Large intestine (tissue), 12 donors: ENCODE results near the gene PLEKHM3. TPM values are rescaled to one million over a fixed set of nuclear protein-coding genes. Genes with fewer than 3 reads are reported as not detected.

Experiments
- DNase-seq, 2 donors: peaks; one replicate each; pipeline versions ENCODE4 v3.0.0 to v3.0.0-alpha.2; 2013
- H3K27ac ChIP-seq: one replicate; pipeline ENCODE4 v1.5.1; 2013; ENCODE audit warnings: low read length
- H3K27me3 ChIP-seq: 2 replicates; pipeline ENCODE4 v1.6.1; 2013; ENCODE audit warnings: low read length; ENCODE audit not compliant: control insufficient read depth, insufficient read depth
- H3K36me3 ChIP-seq: 2 replicates; pipeline ENCODE4 v1.6.1; 2013; ENCODE audit warnings: low read length; ENCODE audit not compliant: control insufficient read depth, insufficient read depth
- H3K4me1 ChIP-seq: one replicate; pipeline ENCODE4 v1.6.1; 2013; ENCODE audit warnings: low read length; ENCODE audit not compliant: control insufficient read depth, insufficient read depth
- H3K4me3 ChIP-seq: one replicate; pipeline ENCODE4 v1.5.1; 2013; ENCODE audit warnings: low read length
- H3K9me3 ChIP-seq: one replicate; pipeline ENCODE4 v1.6.1; 2013; ENCODE audit warnings: mild to moderate bottlenecking, low read depth, low read length, moderate library complexity; ENCODE audit not compliant: control insufficient read depth
- WGBS: methylation state at CpG from one replicate; pipeline ENCODE4 v1.1.5; 2013; ENCODE audit warnings: low lambda C conversion rate; ENCODE audit not compliant: insufficient coverage; 5-methylcytosine and 5-hydroxymethylcytosine counted together
- long read RNA-seq, 11 donors: transcript quantifications; one replicate each; lab custom pipeline, GENCODE V29; 2026
- polyA plus RNA-seq: library from polyadenylated mRNA; unstranded; fragments of 120-200 nt; gene quantifications from one replicate; pipeline ENCODE4 v1.2.1, GENCODE V29; 2013

The PLEKHM3 gene, protein sequence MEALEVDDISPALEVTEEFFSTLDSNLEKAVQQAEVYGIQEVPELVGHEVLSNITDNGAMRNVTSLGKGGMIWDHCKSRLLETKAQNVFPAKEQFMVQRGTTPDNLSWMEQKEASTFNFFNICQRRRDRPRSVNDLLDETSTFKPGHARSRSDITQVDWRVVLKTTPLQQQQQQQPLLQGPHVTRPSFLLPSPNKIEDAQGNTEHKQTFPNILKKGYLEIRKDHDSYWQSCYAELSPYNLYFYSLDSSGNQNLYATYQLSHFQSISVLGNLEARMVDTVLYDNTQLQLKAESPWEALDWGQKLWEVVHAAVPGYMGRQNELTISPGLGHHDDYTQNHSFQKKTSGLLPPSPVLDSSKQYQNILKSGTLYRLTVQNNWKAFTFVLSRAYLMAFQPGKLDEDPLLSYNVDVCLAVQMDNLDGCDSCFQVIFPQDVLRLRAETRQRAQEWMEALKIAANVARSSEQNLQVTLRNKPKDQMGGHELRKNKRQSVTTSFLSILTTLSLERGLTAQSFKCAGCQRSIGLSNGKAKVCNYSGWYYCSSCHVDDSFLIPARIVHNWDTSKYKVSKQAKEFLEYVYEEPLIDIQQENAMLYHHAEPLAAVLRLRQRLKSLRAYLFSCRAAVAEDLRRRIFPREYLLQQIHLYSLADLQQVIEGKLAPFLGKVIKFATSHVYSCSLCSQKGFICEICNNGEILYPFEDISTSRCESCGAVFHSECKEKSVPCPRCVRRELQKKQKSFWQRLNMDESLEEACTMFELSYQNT
- polyA plus RNA-seq: 11.3 TPM
- long read RNA-seq, donor 1: 0 reads
- long read RNA-seq, donor 2: 0 reads
- long read RNA-seq, donor 3: 0 reads
- long read RNA-seq, donor 4: 0 reads
- long read RNA-seq, donor 5: 0 reads
- long read RNA-seq, donor 6: 0 reads
- long read RNA-seq, donor 7: 0 reads
- long read RNA-seq, donor 8, full-length matches to known transcripts: 1 of 1 reads
- long read RNA-seq, donor 8, partial matches to known transcripts: 0 of 1 reads
- long read RNA-seq, donor 8, other reads (novel, unspliced or antisense): 0 of 1 reads
- long read RNA-seq, donor 9, full-length matches to known transcripts: 1 of 1 reads
- long read RNA-seq, donor 9, partial matches to known transcripts: 0 of 1 reads
- long read RNA-seq, donor 9, other reads (novel, unspliced or antisense): 0 of 1 reads
- long read RNA-seq, donor 10: 0 reads
- long read RNA-seq, donor 11, full-length matches to known transcripts: 1 of 1 reads
- long read RNA-seq, donor 11, partial matches to known transcripts: 0 of 1 reads
- long read RNA-seq, donor 11, other reads (novel, unspliced or antisense): 0 of 1 reads

DNA sequence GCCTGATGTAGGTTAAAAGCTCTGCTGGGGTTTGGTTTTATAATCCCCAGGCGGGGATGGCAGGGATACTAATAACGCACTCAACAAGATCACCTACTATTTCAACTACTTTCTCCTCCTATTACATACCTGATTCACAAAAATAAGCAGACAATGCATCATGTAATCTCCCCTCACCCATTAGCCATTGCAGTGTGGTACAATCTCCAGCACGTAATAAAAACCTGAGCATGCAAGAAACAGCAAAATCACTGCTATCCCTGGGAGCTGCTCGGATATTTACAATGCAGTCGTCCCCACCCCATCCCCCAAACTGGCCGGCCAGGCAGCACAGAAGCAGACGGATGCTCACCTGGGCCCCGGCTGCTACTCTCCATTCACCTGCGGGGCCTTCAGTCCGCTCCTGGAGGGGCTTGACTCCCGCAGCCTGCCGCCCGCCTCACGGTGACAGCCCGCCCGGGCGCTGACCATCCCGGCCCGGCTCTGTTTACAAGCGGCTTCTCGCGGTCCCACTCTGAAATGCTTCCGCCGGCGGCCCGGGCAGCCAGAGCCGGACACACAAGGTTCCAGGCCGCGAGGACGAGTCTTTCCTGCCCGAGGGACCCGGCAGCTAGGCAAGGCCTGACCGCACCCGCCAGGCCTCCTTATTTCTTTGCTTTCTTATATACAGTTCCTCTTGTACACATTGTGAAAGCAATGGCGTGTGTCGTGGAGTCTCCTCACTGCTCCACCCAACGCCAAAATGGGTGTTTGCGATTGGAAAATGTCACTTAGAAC is at the start of gene PLEKHM3:
PLEKHM3 (minus strand) TSS at position 491 of the 777 bp plus-strand sequence. CDS start 23,888 bp downstream, outside the sequence.
- Histone ChIP-seq H3K4me3 (peak within 1 kb of the TSS; percentile 81), H3K9me3 (peaks cover 3% of the 10 kb centered on the region), H3K27ac (peak within 1 kb of the TSS; percentile 80), H3K27me3 (no peaks in the 10 kb centered on the region), H3K4me1 (peaks cover 5% of the 10 kb centered on the region), H3K36me3 (no peaks in the 10 kb centered on the region)
- DNase-seq: peak; percentile 70 to 90
- no CpG with 5 or more reads among the region's 38 CpGs for WGBS

DNA sequence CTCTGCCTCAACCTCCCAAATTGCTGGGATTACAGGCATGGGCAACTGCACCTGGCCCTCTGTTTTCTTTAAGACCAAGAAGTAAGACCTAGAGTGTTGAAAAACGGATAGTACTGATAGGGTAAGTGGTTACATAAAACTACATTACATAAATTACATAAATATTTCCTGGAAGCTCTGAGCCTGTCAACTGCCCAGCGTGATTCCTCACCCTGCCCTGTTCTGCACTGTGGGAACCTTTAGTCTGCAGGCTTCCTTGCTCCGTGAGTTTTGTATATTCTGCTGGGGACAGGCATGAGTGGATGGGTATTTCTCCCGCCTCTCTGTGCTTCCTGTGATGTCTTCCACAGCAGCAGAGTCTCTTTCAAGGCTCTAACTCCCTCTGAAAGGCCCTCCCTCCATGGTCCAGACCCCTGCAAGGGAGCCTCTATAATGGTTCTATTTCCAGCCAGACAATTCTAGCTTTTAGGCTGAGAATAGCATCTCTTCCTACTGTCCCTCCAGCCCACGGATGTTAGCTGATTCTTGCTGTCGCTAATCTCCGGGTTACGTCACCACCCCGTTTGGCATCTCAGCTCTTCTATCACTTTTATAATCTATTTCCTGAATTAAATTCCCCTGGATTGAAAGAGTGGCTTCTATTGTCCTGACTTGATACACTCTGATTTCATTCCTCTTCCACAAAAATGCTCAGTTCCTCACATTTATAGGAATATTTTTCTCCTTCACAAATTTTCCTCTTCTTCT is 49.5 kb upstream of the PLEKHM3 start:
- no peak overlapping the region for H3K27ac ChIP-seq
- H3K9me3 ChIP-seq: no peaks in the 10 kb centered on the region
- WGBS: 85% methylated on average over 3 of the region's 9 CpGs
- DNase-seq: no peak
- H3K4me3 ChIP-seq: no peak overlapping the region
- H3K4me1 ChIP-seq: no peaks in the 10 kb centered on the region
- H3K27me3 ChIP-seq: no peaks in the 10 kb centered on the region
- H3K36me3 ChIP-seq: no peaks in the 10 kb centered on the region

DNA sequence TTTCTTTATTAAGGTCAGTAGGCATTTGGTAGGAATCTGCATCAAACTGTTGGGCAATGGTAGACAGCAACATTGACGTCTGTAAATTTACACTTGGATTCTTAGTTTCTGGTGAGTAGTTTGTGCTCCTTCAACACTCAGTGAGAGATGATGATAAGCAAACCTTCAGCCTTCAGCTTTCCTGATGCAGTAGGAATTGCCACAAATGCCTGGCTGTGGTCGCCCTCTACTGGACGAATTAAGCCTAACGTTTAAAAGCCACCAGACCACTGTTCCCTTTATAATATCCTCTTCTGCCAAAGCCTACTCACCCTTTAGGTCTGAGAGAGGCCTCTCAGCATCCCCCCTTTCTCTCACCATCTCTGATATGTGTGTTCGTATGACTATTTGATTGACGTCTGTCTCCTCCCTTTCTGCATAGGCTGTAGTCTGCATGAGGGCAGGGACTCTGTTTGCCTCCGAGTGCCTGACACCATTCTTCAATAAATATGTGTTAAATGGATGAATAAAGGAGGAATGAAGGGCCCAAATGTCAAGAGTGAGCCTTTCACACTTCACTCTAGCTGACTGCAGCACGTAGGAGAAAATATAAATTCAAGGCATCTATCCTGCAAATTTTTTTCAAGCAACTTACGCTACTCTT is 47.0 kb upstream of the PLEKHM3 start:
- WGBS: 39% methylated on average over 3 of the region's 9 CpGs
- Histone ChIP-seq H3K4me1 (no peaks in the 10 kb centered on the region), H3K27ac (no peak overlapping the region), H3K4me3 (no peak overlapping the region), H3K27me3 (no peaks in the 10 kb centered on the region), H3K36me3 (no peaks in the 10 kb centered on the region), H3K9me3 (no peaks in the 10 kb centered on the region)
- peak; percentile 49 to 55 for DNase-seq

DNA sequence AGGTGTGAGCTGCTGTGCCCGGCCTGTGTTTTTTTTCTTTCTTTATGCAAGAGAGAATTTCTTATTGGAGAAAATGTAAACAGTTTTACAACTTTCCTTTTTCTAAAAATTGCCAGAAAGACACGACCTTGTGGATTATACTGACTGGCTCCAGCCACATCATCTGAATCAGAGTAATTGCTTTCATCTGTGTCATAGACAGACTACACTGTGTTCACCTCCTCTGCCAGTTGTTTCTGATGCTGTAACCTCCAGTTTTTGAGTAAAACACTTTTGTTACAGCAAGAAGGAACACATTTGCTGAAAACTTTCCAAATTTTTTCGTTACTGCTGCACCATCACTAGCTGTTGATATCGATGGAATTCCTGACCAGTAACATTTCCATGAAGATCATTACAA is 43.9 kb upstream of the PLEKHM3 start:
- WGBS: 50% methylated on average over 2 of the region's 4 CpGs
- Histone ChIP-seq H3K27me3 (no peaks in the 10 kb centered on the region), H3K36me3 (no peaks in the 10 kb centered on the region), H3K9me3 (no peaks in the 10 kb centered on the region), H3K4me1 (no peaks in the 10 kb centered on the region), H3K4me3 (no peak overlapping the region), H3K27ac (no peak overlapping the region)
- no peak for DNase-seq

DNA sequence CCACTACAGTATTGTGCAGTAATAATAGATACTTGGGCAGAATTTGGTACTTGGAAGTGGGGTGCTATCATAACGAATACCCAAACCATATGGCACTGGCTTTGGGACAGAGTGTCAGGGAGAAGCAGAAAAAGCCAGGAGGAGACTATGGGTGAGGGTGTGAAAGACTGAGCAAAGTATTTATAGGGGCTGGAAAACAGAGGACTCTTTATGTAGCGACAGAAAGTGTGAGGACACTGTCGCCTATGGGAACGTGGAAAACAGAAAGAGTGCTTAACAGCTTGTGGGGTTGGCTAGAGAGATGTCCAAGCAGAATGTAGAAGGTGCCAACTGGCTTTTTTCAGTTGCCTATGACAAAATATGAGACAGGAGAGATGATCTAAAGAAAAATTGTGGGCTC is 40.7 kb upstream of the PLEKHM3 start:
- H3K4me3 ChIP-seq: no peak overlapping the region
- no peak for DNase-seq
- H3K27ac ChIP-seq: no peak overlapping the region
- 100% methylated on average over 1 of the region's 4 CpGs for WGBS
- H3K36me3 ChIP-seq: no peaks in the 10 kb centered on the region
- peaks cover 3% of the 10 kb centered on the region for H3K27me3 ChIP-seq
- H3K9me3 ChIP-seq: no peaks in the 10 kb centered on the region
- H3K4me1 ChIP-seq: no peaks in the 10 kb centered on the region

DNA sequence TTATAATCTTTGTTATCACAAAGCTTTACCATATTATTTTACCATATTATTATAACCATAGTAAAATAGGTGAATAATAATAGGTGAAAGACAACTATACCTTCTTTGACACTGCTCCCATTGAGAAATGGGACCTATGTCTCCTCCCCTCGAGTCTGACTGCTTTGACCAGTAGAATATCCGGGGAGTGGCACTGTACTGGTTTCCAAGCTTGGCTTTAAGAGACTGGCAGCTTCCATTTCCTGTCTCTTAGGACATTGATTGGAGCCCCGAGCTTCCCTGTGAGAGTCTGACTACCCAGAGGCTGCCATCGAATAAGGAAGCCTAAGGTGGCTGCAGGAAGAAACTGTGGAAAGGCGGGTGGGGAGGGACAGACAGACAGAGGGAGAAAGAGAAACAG is 40.1 kb upstream of the PLEKHM3 start:
- H3K9me3 ChIP-seq: no peaks in the 10 kb centered on the region

DNA sequence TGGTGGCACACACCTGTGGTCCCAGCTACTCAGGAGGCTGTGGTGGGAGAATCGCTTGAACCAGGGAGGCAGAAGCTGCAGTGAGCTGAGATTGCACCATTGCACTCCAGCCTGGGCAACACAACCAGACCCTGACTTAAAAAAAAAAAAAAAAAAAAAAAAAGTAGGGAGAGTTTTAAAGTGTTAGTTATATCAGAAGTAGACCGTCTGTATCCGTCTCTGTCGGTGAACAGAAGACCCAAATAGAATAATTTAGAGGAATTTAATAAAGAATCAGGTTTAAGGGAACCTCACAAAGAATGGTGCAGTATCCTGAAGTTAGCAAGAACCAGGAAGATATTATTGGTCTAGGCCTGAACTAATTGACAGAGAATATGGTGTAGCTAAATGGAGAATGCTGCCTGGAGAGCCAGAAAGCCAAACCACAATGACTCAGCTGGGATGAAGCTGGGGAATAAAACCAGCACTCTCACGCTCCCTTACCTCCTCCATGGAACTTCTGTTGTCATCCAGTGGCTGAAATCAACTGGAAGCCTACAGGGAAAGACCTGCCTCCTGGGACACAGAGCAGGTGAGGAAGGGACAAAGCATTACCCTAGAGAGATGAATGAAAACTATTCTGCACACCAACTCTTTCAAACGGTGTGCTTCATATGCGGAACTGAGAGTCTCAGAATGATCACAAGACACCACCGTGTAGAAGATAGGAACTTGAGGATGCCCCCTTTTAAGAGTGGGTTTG is 39.1 kb upstream of the PLEKHM3 start:
- H3K4me3 ChIP-seq: no peak overlapping the region
- no peak overlapping the region for H3K27ac ChIP-seq
- no peaks in the 10 kb centered on the region for H3K4me1 ChIP-seq
- DNase-seq: no peak
- 100% methylated on average over 3 of the region's 8 CpGs for WGBS
- H3K36me3 ChIP-seq: no peaks in the 10 kb centered on the region
- H3K9me3 ChIP-seq: no peaks in the 10 kb centered on the region
- peaks cover 3% of the 10 kb centered on the region for H3K27me3 ChIP-seq

More for the DNA sequence above, 40.1 kb upstream of the PLEKHM3 start:
- Histone ChIP-seq H3K4me1 (no peaks in the 10 kb centered on the region), H3K4me3 (no peak overlapping the region), H3K36me3 (no peaks in the 10 kb centered on the region), H3K27me3 (peaks cover 3% of the 10 kb centered on the region), H3K27ac (no peak overlapping the region)
- no CpG with 5 or more reads among the region's 5 CpGs for WGBS
- DNase-seq: no peak

DNA sequence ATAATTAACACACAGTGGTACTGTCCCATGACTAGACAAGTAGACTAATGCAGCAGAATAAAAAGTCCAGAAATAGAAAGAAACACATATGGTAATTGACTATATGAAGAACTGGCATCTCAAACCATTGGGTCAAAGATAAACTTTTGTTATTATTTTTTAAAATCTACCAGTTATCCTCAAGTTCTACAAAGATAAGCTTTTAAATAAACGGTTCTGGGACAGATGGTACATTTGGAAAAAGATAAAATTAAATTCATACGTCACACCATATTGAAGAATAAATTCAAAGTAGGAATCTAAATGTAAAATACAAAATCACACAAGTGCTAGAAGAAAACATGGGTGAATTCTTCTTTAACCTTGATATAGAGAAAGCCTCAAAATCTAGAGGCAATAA is 37.6 kb upstream of the PLEKHM3 start:
- no peaks in the 10 kb centered on the region for H3K4me1 ChIP-seq
- H3K36me3 ChIP-seq: no peaks in the 10 kb centered on the region
- DNase-seq: no peak
- H3K27ac ChIP-seq: no peak overlapping the region
- H3K9me3 ChIP-seq: no peaks in the 10 kb centered on the region
- H3K4me3 ChIP-seq: no peak overlapping the region
- H3K27me3 ChIP-seq: peaks cover 3% of the 10 kb centered on the region
- WGBS: 83% methylated on average over 2 of the region's 2 CpGs
